Measurements from ENCODE around the gene PLEKHA4.

DNA sequence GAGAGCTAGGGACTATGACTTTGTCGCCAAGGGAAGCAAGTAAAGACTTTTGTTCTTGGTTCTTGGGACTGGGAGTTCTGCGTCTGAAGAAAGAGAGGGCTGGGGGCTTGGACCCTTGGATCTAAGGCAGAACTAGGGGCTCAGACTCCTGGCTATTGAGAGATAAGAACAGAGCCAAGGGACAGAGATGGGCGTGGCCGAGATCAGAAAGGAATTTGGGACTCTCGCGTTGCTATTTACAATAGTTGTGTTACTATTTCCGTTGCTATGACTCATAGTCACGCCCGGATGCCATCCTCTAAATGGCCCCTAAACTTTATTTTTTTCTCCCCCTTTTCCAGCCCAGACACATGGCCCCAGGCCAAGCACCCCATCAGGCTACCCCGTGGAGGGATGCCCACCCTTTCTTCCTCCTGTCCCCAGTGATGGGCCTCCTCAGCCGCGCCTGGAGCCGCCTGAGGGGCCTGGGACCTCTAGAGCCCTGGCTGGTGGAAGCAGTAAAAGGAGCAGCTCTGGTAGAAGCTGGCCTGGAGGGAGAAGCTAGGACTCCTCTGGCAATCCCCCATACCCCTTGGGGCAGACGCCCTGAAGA, 4.6 kb upstream of the PLEKHA4 start:
- TF ChIP-seq BRCA1 (IDR thresholded peaks at IDR 0.05; ENCODE audit: low read depth, low read length) (peak; percentile 36; the same call in 1 of the 2 replicates), TAF1 (IDR thresholded peaks at IDR 0.05; ENCODE audit: borderline replicate concordance, low read depth, low read length) (no peak), POLR2AphosphoS2 (IDR thresholded peaks at IDR 0.05; ENCODE audit: low read depth, low read length) (0 out of 2 replicates have a peak, but pooled peaks have one; percentile 31), EZH2 (IDR thresholded peaks at IDR 0.05; ENCODE audit: borderline replicate concordance, control insufficient read depth, low read depth, low read length) (no peak), MYB (IDR thresholded peaks at IDR 0.05; ENCODE audit: borderline replicate concordance, low read depth, low read length) (no peak), ZZZ3 (IDR thresholded peaks at IDR 0.05; ENCODE audit: control insufficient read depth, insufficient read length, low read depth) (no peak)
- TF ChIP-seq, protein P1, sequence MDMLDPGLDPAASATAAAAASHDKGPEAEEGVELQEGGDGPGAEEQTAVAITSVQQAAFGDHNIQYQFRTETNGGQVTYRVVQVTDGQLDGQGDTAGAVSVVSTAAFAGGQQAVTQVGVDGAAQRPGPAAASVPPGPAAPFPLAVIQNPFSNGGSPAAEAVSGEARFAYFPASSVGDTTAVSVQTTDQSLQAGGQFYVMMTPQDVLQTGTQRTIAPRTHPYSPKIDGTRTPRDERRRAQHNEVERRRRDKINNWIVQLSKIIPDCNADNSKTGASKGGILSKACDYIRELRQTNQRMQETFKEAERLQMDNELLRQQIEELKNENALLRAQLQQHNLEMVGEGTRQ (IDR thresholded peaks at IDR 0.05; ENCODE audit: borderline replicate concordance, low read depth, low read length) = no peak
- TF ChIP-seq, protein P2, sequence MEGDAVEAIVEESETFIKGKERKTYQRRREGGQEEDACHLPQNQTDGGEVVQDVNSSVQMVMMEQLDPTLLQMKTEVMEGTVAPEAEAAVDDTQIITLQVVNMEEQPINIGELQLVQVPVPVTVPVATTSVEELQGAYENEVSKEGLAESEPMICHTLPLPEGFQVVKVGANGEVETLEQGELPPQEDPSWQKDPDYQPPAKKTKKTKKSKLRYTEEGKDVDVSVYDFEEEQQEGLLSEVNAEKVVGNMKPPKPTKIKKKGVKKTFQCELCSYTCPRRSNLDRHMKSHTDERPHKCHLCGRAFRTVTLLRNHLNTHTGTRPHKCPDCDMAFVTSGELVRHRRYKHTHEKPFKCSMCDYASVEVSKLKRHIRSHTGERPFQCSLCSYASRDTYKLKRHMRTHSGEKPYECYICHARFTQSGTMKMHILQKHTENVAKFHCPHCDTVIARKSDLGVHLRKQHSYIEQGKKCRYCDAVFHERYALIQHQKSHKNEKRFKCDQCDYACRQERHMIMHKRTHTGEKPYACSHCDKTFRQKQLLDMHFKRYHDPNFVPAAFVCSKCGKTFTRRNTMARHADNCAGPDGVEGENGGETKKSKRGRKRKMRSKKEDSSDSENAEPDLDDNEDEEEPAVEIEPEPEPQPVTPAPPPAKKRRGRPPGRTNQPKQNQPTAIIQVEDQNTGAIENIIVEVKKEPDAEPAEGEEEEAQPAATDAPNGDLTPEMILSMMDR (IDR thresholded peaks at IDR 0.05 in 2 of 3, conservative IDR thresholded peaks at IDR 0.05 in 1 of 3; ENCODE audit: control insufficient read depth in 2 of 3, extremely low read depth in 1 of 3, insufficient read depth in 1 of 3, low read depth in 3 of 3, low read length in 3 of 3) = no peak
